GM15510 (cell line): ENCODE measurements around the gene BRIX1.

Experiments used
- POLR2A ChIP-seq: IDR thresholded peaks from 3 replicates; pipeline ENCODE4 v1.6.1; 2011; ENCODE audit warnings: borderline replicate concordance; ENCODE audit not compliant: insufficient read length; ENCODE audit errors: extremely low read depth

BRIX1 gene

DNA sequence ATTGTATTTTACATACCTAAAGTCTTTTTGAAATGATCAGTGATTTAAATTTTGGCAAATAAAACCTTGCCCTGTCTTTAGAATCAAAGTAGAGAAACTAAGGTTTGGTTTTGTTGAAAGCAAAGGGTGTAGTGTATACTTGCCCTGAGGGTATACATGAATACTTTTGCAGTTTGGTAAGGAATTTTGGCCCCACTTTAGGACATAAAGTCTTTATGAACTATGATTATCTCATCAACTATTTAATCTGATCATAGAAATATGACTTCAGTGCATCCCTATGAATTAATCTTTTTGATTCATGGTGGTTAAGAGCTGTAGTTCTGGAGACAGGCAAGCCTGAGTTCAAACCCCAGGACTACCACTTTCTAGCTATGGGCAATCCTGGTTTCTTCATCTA, 17.9 kb upstream of the BRIX1 start:
- no peak for TF ChIP-seq POLR2A

DNA sequence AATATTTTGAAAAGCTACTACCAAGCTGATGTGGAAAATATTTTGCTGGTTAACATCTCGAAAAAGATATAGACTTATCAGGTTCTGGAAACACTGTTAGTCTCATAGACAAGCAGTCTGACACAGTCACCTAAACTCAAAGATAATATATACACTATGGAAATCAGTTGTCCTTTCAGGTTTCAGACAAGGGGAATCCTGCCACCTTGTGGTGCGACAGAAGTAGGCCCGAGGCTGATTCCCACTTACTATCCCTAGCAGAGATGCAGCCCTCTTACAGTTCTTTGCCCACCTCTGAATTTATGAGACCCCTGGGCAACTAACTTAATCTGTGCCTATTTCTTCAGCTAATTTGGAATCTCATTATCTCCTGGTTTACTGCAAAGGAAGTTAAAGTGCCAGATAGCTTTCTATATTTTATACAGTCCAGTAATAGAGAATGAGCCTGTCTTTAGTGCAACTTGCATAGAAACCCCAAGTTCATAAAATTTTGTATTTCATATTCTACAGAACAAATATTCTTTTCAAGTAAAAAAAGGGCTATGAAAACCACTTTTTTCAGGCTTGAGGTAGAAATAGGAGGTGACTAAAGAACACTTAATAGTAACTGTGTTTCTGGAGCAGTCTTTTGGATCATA, 17.1 kb upstream of the BRIX1 start:
- TF ChIP-seq POLR2A = no peak

DNA sequence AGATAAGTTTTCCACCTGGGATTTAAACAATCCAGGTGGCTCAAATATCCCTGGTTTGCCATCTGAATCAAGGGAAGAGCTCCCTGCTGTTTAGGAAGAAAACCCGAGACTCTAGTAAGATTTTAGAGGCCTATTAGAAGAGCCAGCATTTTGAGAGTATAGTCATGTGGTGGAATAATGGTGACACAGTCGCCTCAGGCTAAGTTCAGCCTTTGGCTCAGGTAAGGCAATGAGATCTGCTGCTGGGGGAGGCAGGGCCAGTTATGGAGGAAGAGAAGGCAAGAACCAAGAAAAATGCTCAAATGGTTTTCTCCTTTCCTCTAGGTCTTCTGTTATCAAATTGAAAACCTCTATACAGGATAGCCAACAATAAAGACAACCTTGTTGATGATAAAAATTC, 16.4 kb upstream of the BRIX1 start:
- no peak for TF ChIP-seq POLR2A

DNA sequence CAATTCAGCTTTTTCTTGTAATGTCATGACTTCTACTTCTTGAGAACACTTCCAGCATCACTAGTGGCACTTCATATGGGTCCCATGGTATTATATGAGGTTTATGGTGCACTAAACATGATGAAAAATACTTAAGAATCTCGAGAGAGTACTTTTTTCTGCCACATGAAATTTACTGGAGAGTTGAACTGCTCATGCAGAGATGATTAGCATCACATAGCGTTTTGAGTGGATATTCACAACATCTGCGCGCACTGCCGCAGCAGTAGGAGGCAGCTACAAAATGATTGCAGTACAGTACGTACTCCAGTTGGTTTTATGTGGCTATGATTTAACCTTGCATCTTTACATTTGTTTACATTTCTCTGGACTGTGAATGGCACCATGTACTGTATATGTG, 14.9 kb upstream of the BRIX1 start:
- no peak for TF ChIP-seq POLR2A

DNA sequence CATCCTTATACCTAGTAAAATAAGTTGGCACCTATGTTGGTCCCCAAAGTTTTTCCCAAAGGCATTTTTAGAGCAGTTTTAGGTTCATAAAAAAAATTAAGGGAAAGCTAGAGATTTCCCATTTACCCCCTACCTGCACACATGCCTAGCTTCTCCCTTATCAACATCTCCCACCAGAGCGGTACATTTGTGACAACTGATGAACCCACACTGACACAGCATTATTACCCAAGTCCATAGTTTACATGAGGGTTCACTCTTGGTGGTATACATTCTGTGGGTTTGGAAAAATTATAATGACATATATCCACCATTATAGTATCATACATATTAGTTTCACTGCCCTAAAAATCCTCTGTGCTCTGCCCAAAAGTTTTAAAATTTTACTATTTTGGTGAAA, 12.3 kb upstream of the BRIX1 start:
- TF ChIP-seq POLR2A = no peak

DNA sequence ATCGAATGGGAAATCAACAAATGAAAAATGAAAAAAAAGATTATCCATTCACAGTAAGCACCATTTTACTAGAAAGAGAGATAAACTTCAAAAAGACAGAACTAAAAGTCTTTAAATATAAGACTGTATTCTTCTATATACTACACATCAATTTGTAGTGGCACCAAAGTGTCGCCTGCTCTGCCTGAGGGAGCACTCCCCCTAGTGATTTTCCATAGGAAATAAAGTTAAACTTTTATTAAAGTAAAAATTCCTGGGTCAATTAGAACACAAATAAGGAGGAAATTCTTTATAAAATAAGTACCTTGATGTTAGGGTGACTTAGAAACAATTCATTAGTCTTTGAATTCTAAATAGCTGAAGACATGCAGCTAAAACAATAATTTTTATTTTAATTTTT, 9.9 kb upstream of the BRIX1 start:
- TF ChIP-seq POLR2A = no peak

DNA sequence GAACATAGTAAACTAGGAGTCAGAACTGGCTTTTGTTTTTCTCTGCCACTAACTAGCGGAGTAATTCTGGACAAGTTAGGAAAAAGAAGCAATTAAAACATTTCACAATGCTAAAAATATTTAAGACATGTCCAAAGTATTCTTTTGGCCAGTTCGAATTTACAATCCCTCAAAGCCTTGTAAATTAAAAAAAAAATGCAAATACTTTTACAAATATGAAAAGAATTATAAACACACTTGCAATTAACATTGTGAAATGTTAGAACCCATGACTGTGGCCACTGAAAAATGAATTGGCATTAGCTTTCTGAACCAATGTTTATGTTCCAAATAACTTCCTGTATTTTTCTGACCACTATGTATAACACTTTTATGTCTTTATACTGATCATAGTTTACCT, 2.4 kb upstream of the BRIX1 start:
- TF ChIP-seq POLR2A = no peak

DNA sequence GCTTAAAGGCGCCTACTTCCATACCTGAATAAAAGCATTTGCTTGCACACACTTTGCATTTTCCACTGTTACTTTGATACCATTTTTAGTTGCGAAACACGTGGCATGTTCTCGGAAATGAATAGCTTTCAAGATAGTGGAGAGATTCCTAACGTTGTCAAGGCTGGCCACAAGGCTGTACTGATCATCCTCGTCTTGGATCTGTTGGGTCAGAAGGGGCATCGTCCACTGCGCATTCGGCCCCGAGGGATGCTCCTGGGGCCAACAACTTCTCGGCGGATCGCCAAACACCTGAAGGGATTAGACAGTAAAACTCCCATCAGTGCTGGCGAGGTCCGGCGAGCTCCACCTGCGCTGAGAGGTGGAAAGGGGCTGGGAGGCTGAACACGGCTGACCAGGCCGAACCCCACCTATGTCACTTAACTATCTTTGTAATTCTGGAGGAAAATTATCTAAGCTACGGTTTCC, 806 bp upstream of the BRIX1 start:
- no peak for TF ChIP-seq POLR2A

DNA sequence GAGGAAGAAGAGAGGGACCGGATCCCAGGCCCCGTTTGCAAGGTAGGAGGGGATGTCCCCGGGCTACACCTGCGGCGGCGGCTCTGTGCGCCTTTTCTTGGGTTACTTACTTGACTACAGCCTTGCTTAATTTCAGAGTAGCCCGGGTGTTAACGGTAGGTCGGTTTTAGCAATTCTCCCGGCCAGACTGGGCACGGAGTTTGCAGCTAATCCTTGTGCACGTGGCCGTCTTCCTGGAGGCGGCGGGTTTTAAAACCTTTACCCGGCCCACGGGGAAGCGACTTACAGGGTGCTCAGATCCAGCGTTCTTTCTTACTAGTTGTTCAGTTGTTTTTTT, 313 bp downstream of the BRIX1 start:
- TF ChIP-seq POLR2A = no peak

DNA sequence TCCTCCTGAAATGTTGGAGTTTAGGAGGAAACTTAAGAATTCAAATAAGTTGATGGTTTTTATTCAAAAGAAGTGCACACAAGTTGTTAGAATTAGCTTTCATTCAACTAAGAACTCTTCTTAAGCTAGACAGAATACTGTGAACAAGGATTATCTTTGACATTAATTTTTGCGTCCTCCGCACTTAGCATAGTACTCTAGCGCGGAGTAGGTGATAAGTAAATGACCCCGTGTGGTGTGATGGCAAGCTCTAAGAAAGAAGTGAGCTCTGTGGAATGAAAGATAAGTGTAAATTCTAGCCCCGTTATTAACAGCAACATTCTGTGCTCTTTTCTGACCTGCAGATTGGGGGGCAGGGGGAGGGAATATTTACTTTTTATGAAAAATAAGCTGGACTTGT, 1.0 kb downstream of the BRIX1 start:
- no peak for TF ChIP-seq POLR2A

DNA sequence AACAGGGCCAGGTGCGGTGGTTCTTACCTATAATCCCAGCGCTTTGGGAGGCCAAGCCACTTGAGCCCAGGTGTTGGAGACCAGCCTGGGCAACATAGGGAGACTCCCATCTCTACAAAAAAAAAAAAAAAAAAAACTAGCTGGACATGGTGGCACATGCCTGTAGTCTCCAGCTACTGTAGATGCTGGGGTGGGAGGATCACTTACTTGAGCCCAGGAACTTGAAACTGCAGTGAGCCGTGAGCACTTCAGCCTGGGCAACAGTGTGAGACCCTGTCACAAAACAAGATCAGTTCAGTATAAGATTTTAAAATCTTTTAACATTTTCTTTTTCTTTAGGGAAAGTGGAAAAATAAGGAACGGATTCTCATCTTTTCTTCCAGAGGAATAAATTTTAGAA, 2.5 kb downstream of the BRIX1 start:
- TF ChIP-seq POLR2A = no peak

DNA sequence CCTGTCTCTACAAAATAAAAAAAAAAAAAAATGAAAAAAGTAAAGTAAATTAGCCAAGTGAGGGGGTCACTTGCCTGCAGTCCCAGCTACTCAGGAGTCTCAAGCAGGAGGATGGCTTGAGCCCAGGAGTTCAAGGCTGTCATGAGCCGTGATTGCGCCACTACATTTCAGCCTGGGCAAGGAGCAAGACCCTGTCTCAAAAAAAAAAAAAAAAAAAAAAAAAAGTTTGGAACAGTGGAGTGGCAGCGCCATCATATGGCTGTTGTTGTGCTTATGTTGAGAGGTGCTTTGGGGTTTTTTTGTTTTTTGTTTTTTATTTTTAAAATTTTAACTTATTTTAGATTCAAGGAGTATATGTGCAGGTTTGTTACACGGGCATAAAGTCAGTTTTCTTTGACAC, 3.6 kb downstream of the BRIX1 start:
- no peak for TF ChIP-seq POLR2A

DNA sequence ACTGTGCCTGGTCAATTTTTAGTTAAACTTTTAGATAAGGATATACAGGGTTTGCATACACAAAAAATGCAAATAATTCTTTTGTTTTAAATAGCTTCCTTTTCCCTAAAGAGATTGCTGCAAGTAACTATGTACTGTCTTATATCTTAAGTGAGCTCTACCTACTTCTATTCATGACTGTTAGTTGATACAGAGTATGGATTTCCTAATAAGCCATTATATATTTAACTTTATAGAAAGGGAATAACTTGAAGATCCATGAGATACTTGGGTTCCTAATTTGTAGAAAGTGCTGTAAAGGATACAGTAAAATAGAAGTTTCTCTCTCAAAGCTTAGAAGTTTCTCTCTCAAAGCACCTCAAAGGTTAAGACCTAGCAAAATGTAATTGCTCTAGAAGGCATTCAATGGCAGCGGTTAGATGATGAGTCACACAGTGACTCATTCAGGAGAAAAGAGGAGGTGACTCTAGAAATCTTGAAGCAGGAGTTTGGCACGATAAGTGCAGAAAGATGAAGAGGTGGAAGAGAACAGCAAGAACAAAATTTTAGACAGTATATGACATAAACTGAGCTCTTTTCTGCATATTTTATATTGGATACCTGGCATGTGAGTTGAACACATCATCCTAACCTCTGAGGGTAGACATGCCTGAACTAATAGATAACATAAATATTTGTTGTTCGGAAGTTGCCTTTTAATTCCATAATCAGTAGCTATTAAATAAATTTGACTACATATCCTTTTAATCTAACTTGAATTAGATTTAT, 8.4 kb downstream of the BRIX1 start:
- no peak for TF ChIP-seq POLR2A

DNA sequence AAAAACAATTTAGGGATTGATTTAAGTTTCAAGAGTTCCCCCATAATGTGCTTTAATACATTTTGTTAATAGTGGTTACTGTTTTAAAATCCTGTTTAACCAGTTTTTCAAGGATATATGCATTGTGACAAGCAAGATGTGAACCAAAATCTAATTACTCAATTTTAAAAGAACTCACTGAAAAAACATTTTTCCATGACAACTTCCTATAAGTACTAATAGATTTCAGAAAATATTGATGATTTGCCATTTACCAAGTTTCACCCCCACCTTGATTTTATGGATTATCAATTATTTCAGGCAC, 8.9 kb downstream of the BRIX1 start:
- TF ChIP-seq POLR2A = no peak

DNA sequence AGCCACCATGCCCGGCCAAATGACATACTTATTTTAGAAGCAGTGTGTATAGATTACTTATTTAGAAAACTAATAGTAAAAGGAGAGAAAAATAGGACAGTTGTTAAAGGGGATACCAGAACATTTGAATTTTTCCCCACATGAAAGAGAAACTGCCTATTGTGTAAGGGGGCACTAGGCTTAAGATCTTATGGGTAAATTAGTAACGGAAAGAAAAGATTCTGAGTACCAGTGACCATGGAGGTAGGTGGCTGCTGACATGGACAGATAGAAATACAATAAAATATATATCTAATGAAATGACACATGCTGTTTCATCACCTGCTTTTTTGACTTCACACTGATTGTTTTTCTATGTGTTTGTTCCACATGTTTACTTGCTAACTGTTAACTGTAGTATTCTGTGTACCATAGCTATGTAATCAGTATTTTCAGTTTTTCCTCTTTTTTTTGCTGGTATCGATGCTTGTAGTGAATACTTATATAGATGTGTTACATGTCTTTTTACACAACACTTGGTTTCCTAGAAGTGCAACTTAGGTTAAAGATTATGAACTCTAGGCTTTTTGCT, 10.9 kb downstream of the BRIX1 start:
- TF ChIP-seq POLR2A = no peak

DNA sequence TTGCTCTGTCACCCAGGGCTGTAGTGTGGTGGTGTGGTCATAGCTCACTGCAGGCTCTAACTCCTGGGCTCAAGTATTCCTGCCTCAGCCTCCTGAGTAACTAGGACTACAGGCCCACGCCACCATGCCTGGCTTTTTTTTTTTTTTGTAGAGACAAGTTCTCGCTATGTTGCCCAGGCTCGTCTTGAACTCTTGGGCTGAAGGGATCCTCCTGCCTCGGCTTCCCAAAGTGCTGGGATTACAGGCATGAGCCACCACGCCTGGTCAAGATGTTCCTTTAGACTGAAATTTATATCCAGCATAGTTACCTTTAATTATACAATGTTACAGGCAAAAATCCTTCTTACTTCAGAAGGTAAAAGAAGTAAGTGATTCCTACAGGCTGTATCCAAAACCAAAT, 12.3 kb downstream of the BRIX1 start:
- TF ChIP-seq POLR2A = no peak
